ENCODE results near the gene DAPL1. TPM values are rescaled to one million over a fixed set of nuclear protein-coding genes. Genes with fewer than 3 reads are reported as not detected.

The DAPL1 gene
- total RNA-seq, 2 experiments from 2014 or later: not detected

GRCh38 chr2:158782616-158783015 is 12.5 kb upstream of the DAPL1 start:
- Mint-ChIP-seq H3K36me3 (ENCODE audit: low read depth) (no peaks in the 10 kb centered on the region), H3K27ac (no peak overlapping the region), H3K27me3 (peaks cover 18% of the 10 kb centered on the region), H3K4me1 (ENCODE audit: low read depth) (no peaks in the 10 kb centered on the region), H3K9me3 (no peaks in the 10 kb centered on the region), H3K4me3 (no peak overlapping the region)
- ChIA-PET POLR2A (no interaction called here), CTCF (no interaction called here)
- H3K27ac ChIP-seq (ENCODE audit: low read depth in 1 of 2, low read length in 2 of 2): no peak overlapping the region
- TF ChIP-seq CTCF (IDR thresholded peaks at IDR 0.05): no peak
- no peaks in the 10 kb centered on the region for H3K9me3 ChIP-seq (ENCODE audit: control insufficient read depth in 1 of 2, insufficient read depth in 1 of 2, low read length in 2 of 2)
- no peaks in the 10 kb centered on the region for H3K4me1 ChIP-seq (ENCODE audit: insufficient read depth, low read length)
- DNase-seq: no peak
- no peaks in the 10 kb centered on the region for H3K27me3 ChIP-seq (ENCODE audit: control insufficient read depth in 1 of 2, insufficient read depth in 2 of 2, low read length in 2 of 2)
- H3K4me3 ChIP-seq (ENCODE audit: low read length): no peak overlapping the region
- intact Hi-C loops (cut with DNase I, micrococcal nuclease): no loop called here
- ATAC-seq (ENCODE audit: poor library complexity): no peak
- no peaks in the 10 kb centered on the region for H3K36me3 ChIP-seq (ENCODE audit: insufficient read depth, low read length)

GRCh38 chr2:158783923-158784322 is 11.2 kb upstream of the DAPL1 start:
- Histone ChIP-seq H3K27me3 (ENCODE audit: control insufficient read depth in 1 of 2, insufficient read depth in 2 of 2, low read length in 2 of 2) (peaks cover 0 to 4% of the 10 kb centered on the region in 2 experiments), H3K27ac (ENCODE audit: low read depth in 1 of 2, low read length in 2 of 2) (no peak overlapping the region), H3K36me3 (ENCODE audit: insufficient read depth, low read length) (no peaks in the 10 kb centered on the region), H3K4me1 (ENCODE audit: insufficient read depth, low read length) (no peaks in the 10 kb centered on the region), H3K4me3 (ENCODE audit: low read length) (no peak overlapping the region), H3K9me3 (ENCODE audit: control insufficient read depth in 1 of 2, insufficient read depth in 1 of 2, low read length in 2 of 2) (no peaks in the 10 kb centered on the region)
- no peak overlapping the region for H3K4me3 Mint-ChIP-seq
- H3K36me3 Mint-ChIP-seq (ENCODE audit: low read depth): no peaks in the 10 kb centered on the region
- CTCF ChIA-PET: no interaction called here
- H3K9me3 Mint-ChIP-seq: no peaks in the 10 kb centered on the region
- POLR2A ChIA-PET: no interaction called here
- peaks cover 18% of the 10 kb centered on the region for H3K27me3 Mint-ChIP-seq
- intact Hi-C loops (cut with DNase I, micrococcal nuclease): no loop called here
- no peak for TF ChIP-seq CTCF (IDR thresholded peaks at IDR 0.05)
- no peak for ATAC-seq (ENCODE audit: poor library complexity)
- no peaks in the 10 kb centered on the region for H3K4me1 Mint-ChIP-seq (ENCODE audit: low read depth)
- no peak overlapping the region for H3K27ac Mint-ChIP-seq
- no peak for DNase-seq

GRCh38 chr2:158786897-158787296 is 8.2 kb upstream of the DAPL1 start:
- Mint-ChIP-seq H3K4me1 (ENCODE audit: low read depth) (no peaks in the 10 kb centered on the region), H3K27me3 (peaks cover 13% of the 10 kb centered on the region), H3K4me3 (no peak overlapping the region), H3K9me3 (no peaks in the 10 kb centered on the region), H3K36me3 (ENCODE audit: low read depth) (no peaks in the 10 kb centered on the region), H3K27ac (no peak overlapping the region)
- Histone ChIP-seq H3K4me1 (ENCODE audit: insufficient read depth, low read length) (no peaks in the 10 kb centered on the region), H3K9me3 (ENCODE audit: control insufficient read depth in 1 of 2, insufficient read depth in 1 of 2, low read length in 2 of 2) (no peaks in the 10 kb centered on the region), H3K27me3 (ENCODE audit: control insufficient read depth in 1 of 2, insufficient read depth in 2 of 2, low read length in 2 of 2) (peaks cover 0 to 4% of the 10 kb centered on the region in 2 experiments), H3K36me3 (ENCODE audit: insufficient read depth, low read length) (no peaks in the 10 kb centered on the region), H3K4me3 (ENCODE audit: low read length) (no peak overlapping the region), H3K27ac (ENCODE audit: low read depth in 1 of 2, low read length in 2 of 2) (no peak overlapping the region)
- POLR2A ChIA-PET: no interaction called here
- DNase-seq: no peak
- no peak for TF ChIP-seq CTCF (IDR thresholded peaks at IDR 0.05)
- intact Hi-C loops (cut with DNase I, micrococcal nuclease): no loop called here
- CTCF ChIA-PET: no interaction called here
- ATAC-seq (ENCODE audit: poor library complexity): no peak
